OCI-LY3 (cell line): ENCODE data around the gene RBBP6.
"Not testable (repeated sequence)": the region's sequence is repeated elsewhere in the genome, so short reads cannot be mapped to it uniquely, and the experiment has no call there.

ENCODE experiments used
- H2AFZ ChIP-seq: fragments of 200-600, 300-600 bp; shearing (Covaris generic); 2 replicates; pipeline ENCODE4 v1.6.0; 2014; ENCODE audit warnings: antibody characterized with exemption, low read depth, low read length
- H3K27ac ChIP-seq: fragments of 200-600, 300-600 bp; sonication (generic); 2 replicates; pipeline ENCODE4 v1.5.1; 2014; ENCODE audit warnings: mild to moderate bottlenecking, low read length, moderate library complexity, mixed read lengths
- H3K27me3 ChIP-seq: fragments of 200-600, 300-600 bp; sonication (generic); 2 replicates; pipeline ENCODE4 v1.6.1; 2014; ENCODE audit warnings: low read depth, low read length, mixed read lengths
- H3K36me3 ChIP-seq: fragments of 200-600, 300-600 bp; sonication (generic); replicated peaks from 2 replicates; pipeline ENCODE3; 2014; ENCODE audit warnings: low read depth, low read length, mixed read lengths
- H3K4me1 ChIP-seq: fragments of 300-600, 200-600 bp; sonication (generic); 2 replicates; pipeline ENCODE4 v1.6.1; 2014; ENCODE audit warnings: low read length, mixed read lengths
- H3K4me2 ChIP-seq: fragments of 200-600, 300-600 bp; sonication (generic); 2 replicates; pipeline ENCODE4 v1.6.1; 2014; ENCODE audit warnings: low read length, mixed read lengths
- H3K4me3 ChIP-seq: fragments of 300-600, 200-600 bp; sonication (generic); 2 replicates; pipeline ENCODE4 v1.5.1; 2014; ENCODE audit warnings: antibody characterized with exemption, mild to moderate bottlenecking, low read length, moderate library complexity
- H3K79me2 ChIP-seq: fragments of 300-600, 200-600 bp; shearing (Covaris generic); 2 replicates; pipeline ENCODE4 v1.6.1; 2014; ENCODE audit warnings: mild to moderate bottlenecking, low read length, mixed read lengths
- H3K9ac ChIP-seq: fragments of 300-600, 200-600 bp; shearing (Covaris generic); 2 replicates; pipeline ENCODE4 v1.6.0; 2014; ENCODE audit warnings: mild to moderate bottlenecking, low read length, moderate library complexity
- H3K9me3 ChIP-seq: fragments of 200-600, 300-600 bp; shearing (Covaris generic); 2 replicates; pipeline ENCODE4 v1.6.1; 2014; ENCODE audit warnings: low read length, mixed read lengths; ENCODE audit not compliant: insufficient read depth
- H4K20me1 ChIP-seq: fragments of 200-600, 300-600 bp; sonication (generic); 2 replicates; pipeline ENCODE4 v1.6.1; 2016; ENCODE audit warnings: low read length, mixed read lengths; ENCODE audit not compliant: insufficient read depth
- CTCF ChIP-seq: fragments of 200-600, 300-600 bp; sonication (generic); IDR thresholded peaks from 2 replicates; pipeline ENCODE4 v1.5.1; 2014; ENCODE audit warnings: antibody characterized with exemption, low read length, low read depth
- EZH2phosphoT487 ChIP-seq: fragments of 200-600 bp; shearing (Covaris generic); IDR thresholded peaks from 2 replicates; pipeline ENCODE4 v1.6.1; 2018; ENCODE audit warnings: antibody characterized with exemption, mixed run types, low read depth

The RBBP6 gene

GRCh38 chr16:24611310-24611709, 71.9 kb downstream of the RBBP6 start:
- H3K4me3 ChIP-seq = no peak overlapping the region
- H3K4me1 ChIP-seq = no peaks in the 10 kb centered on the region
- no peaks in the 10 kb centered on the region for H4K20me1 ChIP-seq
- TF ChIP-seq EZH2phosphoT487 = no peak
- no peak for TF ChIP-seq CTCF
- H2AFZ ChIP-seq = no peak overlapping the region
- no peaks in the 10 kb centered on the region for H3K9me3 ChIP-seq
- H3K79me2 ChIP-seq = no peaks in the 10 kb centered on the region
- no peak overlapping the region for H3K9ac ChIP-seq
- peaks cover 5% of the 10 kb centered on the region for H3K27me3 ChIP-seq
- no peak overlapping the region for H3K4me2 ChIP-seq
- H3K36me3 ChIP-seq = no peaks in the 10 kb centered on the region
- no peak overlapping the region for H3K27ac ChIP-seq

- no peak overlapping the region for H3K4me2 ChIP-seq
- no peaks in the 10 kb centered on the region for H3K79me2 ChIP-seq
- H3K27me3 ChIP-seq = peaks cover 5% of the 10 kb centered on the region
- no peaks in the 10 kb centered on the region for H3K9me3 ChIP-seq
- no peak overlapping the region for H3K9ac ChIP-seq
- TF ChIP-seq EZH2phosphoT487 (no peak), CTCF (no peak)
- H3K27ac ChIP-seq = no peak overlapping the region
- H3K36me3 ChIP-seq = no peaks in the 10 kb centered on the region
- H2AFZ ChIP-seq = no peak overlapping the region
- H3K4me1 ChIP-seq = no peaks in the 10 kb centered on the region
- H3K4me3 ChIP-seq = no peak overlapping the region
- H4K20me1 ChIP-seq = no peaks in the 10 kb centered on the region
Observed at GRCh38 chr16:24612656-24613055, 73.3 kb downstream of the RBBP6 start.

- not testable (repeated sequence) for H4K20me1 ChIP-seq, H3K4me3 ChIP-seq, H3K27ac ChIP-seq, H3K9ac ChIP-seq, H3K9me3 ChIP-seq, H3K4me2 ChIP-seq, H3K27me3 ChIP-seq, H3K79me2 ChIP-seq, H3K4me1 ChIP-seq, H2AFZ ChIP-seq, H3K36me3 ChIP-seq
Observed at GRCh38 chr16:24613267-24613666, 73.9 kb downstream of the RBBP6 start.

GRCh38 chr16:24617502-24617901, 78.1 kb downstream of the RBBP6 start:
- H3K27ac ChIP-seq = no peak overlapping the region
- no peaks in the 10 kb centered on the region for H3K36me3 ChIP-seq
- H3K79me2 ChIP-seq = no peaks in the 10 kb centered on the region
- no peaks in the 10 kb centered on the region for H3K9me3 ChIP-seq
- H2AFZ ChIP-seq = no peak overlapping the region
- H3K27me3 ChIP-seq = no peaks in the 10 kb centered on the region
- TF ChIP-seq CTCF = no peak
- TF ChIP-seq EZH2phosphoT487 = no peak
- no peaks in the 10 kb centered on the region for H4K20me1 ChIP-seq
- H3K4me1 ChIP-seq = no peaks in the 10 kb centered on the region
- no peak overlapping the region for H3K4me3 ChIP-seq
- no peak overlapping the region for H3K4me2 ChIP-seq
- H3K9ac ChIP-seq = no peak overlapping the region
